Activated CD8-positive, alpha-beta memory T cell treated with anti-CD3 and anti-CD28 coated beads for 4 hours (primary cell): Measurements from ENCODE around the gene PLOD3.
"Not testable (repeated sequence)": the region's sequence is repeated elsewhere in the genome, so short reads cannot be mapped to it uniquely, and the experiment has no call there.

ENCODE experiments used
- DNase-seq, 2 donors: peaks; one replicate each; pipeline ENCODE4 v3.0.0-alpha.2; 2020; ENCODE audit warnings: low read depth in 2 of 2

PLOD3 gene

DNA sequence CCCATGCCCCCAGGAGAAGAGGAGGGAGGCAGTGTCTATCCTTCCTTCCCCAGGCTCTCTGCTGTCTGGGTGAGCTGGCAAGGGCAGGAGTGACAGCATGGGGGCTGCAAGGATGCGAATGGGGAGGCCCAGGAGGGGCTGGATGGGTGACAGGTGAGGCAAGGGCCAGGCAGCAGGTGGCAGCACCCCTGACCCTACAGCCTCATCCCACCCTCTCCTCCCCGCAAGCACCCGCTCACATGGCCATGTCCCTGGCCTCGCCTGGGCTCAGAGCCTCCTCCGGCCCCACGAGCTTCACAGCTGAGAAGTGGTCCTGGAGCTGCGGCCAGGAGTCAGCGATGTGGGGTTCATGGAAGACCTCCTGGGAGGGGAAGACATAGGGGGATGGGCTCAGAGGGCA is 5.4 kb downstream of the PLOD3 start:
- no peak for DNase-seq

DNA sequence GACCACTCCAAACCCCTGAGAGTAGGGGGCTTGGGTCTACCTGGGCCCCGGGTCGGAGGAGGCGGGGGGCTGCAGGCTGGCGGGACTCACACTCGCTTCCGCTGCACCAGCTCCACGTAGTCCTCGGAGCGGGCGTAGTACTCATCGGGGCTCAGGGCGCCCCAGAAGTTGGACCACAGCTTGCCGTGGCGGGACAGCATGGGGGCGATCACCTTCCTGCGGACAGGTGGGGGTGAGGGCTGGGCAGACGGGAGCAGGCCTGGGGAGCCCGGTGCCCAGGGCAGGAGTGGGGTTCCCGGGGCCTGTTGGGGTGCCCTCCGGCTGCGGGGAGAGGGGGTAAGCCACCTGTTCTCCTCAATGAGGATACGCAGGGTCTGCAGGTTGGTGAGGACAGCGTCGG is 5.9 kb downstream of the PLOD3 start:
- DNase-seq = no peak

DNA sequence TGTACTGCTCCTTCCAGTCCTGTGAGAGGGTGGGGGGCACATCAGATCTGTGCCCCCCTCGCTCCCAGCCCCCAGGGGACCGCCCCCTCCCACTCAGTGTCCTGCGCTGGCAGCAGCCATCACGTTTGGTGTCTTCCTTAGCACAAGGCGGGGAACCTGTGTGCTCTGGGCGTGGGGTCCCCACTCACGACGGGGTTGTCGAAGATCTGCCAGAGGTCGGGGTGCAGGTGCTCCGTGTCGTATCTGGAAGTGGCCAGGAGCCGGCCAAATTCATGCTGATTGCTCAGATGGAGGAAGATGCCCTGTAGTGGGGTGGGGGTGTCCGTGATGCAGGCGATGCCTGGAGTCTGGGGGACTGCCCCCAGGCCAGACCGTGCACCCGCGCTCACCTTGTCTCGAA is 7.2 kb downstream of the PLOD3 start:
- no peak for DNase-seq

DNA sequence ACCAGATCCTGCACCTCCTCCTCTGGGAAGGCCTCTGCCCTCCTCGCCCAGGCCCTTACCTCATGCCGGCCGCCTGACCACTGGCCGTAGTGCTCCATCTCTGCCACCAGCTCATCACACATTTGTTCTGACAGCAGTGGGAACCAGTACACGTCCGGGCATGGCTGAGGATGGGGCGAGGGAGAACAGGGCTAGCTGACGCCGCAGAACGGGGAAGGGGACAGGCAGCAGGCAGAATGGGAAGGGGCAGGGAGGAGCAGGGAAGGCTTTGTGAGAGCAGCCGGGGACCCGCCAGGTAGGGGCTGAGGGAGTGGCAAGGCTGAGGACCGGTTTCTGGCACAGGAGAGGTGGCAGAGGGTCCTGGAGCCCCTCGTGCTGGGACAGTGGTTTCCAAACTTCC is 8.6 kb downstream of the PLOD3 start:
- DNase-seq = no peak

DNA sequence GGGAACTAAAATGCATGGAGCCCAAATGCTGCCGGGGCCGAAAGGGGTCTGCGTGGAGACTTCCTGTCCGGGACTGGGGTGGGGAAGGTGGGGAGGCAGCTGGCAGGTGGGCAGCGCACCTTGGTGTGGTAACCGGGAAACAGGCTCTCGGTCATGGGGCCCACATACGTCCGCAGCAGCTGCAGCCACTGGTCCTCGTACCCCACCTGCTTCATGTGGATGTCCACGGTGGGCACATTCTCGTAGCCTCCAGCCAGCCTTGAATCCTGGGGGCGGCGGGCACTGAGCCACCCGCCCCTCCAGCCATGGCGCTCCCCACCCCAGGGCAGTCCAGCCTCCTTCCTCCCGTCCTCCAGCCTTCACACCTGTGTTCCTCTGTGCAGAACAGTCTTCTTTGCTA is 9.9 kb downstream of the PLOD3 start:
- no peak for DNase-seq

DNA sequence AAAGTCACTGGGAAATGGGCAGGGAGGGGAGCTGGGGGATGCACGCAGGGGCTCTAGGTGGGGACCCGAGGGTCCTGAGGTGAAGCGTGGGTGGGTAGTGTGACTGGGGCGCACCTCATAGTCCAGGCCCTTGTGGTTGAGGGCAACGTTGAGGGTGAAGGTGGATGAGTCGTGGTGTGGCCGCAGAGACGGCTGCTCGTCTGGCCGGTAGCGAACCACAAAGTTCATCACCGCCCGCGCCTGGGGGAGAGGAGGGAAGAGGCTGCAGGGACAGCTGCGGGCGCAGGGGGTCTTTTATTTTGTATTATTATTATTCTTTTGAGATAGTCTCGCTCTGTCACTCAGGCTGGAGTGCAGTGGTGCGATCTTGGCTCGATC is 10.7 kb downstream of the PLOD3 start:
- DNase-seq = no peak

- DNase-seq = no peak
Observed at GRCh38 chr7:101205901-101206664, 11.3 kb downstream of the PLOD3 start.

DNA sequence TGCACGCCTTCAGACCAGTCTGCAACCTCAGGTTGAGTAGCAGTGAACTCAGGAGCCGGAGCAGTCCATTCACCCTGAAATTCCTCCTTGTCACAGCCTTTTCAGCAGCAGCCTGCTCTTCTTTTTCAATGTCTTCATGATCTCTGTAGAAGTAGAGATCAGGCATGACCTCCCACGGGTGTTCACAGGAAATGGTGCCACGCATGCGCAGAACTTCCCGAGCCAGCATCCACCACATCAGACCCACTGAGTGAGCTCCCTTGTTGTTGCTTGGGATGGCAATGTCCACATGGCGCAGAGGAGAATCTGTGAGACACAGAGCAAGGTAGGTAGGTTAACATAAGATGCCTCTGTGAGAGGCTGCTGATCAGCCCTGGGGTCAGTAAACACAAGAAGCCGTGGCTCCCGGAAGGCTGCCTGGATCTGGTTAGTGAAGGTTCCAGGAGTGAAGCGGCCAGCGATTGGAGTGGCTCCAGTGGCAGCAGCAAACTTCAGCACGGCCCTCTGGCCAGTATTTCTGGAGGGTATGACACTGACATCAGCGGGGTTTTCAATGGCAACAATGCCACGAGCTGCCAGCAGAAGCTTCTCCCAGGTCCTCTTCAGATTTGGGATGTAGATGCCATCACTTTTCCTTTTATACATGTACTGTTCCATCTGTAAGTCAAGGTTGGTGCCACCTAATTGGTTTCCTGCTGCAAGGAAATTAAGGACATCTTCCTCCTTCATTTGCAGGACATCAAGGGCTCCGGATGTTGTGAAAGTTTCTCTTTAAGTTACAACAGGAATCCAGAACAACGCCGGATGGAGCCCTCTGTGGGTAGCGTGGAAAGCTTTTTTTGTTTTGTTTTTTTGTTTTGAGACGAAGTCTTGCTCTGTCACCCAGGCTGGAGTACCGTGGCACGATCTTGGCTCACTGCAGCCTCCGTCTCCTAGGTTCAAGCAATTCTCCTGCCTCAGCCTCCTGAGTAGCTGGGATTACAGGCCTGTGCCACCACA is 13.3 kb downstream of the PLOD3 start:
- DNase-seq = not testable (repeated sequence)

DNA sequence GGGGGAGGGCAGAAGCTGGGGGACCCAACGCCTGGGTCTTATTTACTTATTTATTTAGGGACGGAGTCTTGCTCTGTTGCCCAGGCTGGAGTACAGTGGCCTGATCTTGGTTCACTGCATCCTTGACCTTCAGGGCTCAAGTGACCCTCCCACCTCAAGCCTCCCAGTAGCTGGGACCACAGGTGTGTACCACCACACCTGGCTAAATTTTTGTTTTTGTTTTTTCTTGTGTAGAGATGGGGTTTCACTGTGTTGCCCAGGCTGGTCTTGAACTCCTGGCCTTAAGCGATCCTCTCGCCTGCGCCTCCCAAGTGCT is 14.8 kb downstream of the PLOD3 start:
- DNase-seq = no peak

- no peak for DNase-seq
Observed at GRCh38 chr7:101201695-101202602, 15.4 kb downstream of the PLOD3 start.

- DNase-seq = no peak
Observed at GRCh38 chr7:101200862-101201599, 16.4 kb downstream of the PLOD3 start, which contains the start of gene MOGAT3. TSS of gene MOGAT3 (minus strand) at chr7:101201036. CDS start at chr7:101200854, 182 bp downstream.

DNA sequence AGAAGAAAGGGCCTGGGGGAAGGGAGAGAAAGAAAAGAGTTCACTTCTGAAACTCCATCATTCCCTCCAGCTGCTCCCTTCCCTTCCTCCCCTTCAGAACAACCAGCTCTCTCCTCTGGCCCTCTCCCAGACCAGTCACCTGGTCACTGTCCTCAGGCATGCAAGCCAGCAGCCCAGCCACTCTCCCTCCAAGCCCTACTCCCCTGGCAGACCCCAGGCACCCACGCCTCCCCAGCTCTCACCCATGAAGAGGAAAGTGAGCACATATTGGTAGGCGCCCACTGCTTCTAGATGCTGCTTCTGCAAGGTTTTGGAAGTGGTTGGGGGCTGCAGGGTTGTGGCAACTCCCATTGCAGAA is 16.9 kb downstream of the PLOD3 start:
- DNase-seq = no peak

- DNase-seq = not testable (repeated sequence)
Observed at GRCh38 chr7:101199522-101199921, 17.9 kb downstream of the PLOD3 start.

- no peak for DNase-seq
Observed at GRCh38 chr7:101198476-101198875, 18.9 kb downstream of the PLOD3 start.

GRCh38 chr7:101197991-101198390 is 19.4 kb downstream of the PLOD3 start:
- DNase-seq = no peak

GRCh38 chr7:101195884-101196283 is 21.5 kb downstream of the PLOD3 start:
- DNase-seq = no peak

GRCh38 chr7:101189109-101189508 is 28.3 kb downstream of the PLOD3 start:
- DNase-seq = no peak

GRCh38 chr7:101186844-101187428 is 30.4 kb downstream of the PLOD3 start:
- no peak for DNase-seq

DNA sequence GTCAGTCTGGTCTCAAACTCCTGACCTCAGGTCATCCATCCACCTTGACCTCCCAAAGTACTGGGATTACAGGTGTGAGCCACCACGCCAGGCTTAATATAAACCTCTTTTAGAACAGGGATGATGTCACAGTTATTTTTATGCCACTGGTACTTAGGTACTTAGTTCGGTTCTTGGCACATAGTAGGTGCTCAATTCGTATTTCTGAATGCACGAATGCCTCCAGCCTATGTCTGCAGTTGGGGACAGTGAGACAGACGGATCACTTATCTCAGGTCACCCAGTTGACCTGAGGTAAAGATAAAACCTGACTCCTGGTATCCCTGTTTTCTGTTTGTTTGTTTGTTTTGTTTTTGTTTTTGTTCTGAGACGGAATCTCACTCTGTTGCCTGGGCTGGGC is 31.2 kb downstream of the PLOD3 start:
- DNase-seq = no peak

DNA sequence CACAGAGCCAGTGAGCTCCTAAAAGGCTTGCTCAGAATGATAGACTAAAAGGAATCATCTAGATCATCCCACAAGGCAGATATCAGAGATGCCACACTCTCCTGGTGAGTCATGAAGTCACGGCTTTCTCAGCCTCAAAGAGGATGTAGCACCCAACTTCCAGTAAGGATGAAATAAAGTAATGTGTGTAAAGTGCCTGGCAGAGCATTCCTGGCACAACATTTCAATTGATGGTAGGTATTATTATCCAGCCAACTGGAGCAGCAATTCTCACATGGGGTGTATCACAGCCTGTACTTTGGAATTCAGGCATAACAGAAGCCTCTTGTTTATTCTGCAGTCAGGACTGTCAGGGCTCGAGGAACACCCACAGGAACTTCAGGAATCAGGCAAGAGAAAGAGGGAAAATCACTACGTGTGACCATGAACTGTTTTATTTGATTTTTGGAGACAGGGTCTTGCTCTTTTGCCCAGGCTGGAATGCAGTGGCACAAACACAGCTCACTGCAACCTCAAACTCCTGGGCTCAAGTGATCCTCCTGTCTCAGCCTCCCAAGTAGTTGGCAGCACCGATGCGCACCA is 32.0 kb downstream of the PLOD3 start:
- no peak for DNase-seq
